Nephron progenitor cell (in vitro differentiated cells): ENCODE data around the gene ILDR2.
A peak's percentile ranks its signal among the peaks of the same experiment; 100 is the strongest.

ENCODE experiments used
- DNase-seq: peaks from one replicate; pipeline ENCODE4 v3.0.0; 2021
- H3K27ac Mint-ChIP-seq: 2 replicates; pipeline ENCODE4 v1.8.0; 2021; ENCODE audit warnings: mild to moderate bottlenecking, moderate library complexity, mixed read lengths
- H3K27me3 Mint-ChIP-seq: 2 replicates; pipeline ENCODE4 v1.8.0; 2021; ENCODE audit warnings: mild to moderate bottlenecking, low read depth, mixed read lengths; ENCODE audit not compliant: poor library complexity
- H3K36me3 Mint-ChIP-seq: 2 replicates; pipeline ENCODE4 v1.8.0; 2021; ENCODE audit warnings: low read depth, mixed read lengths
- H3K4me1 Mint-ChIP-seq: 2 replicates; pipeline ENCODE4 v1.8.0; 2021; ENCODE audit warnings: mixed read lengths
- H3K4me3 Mint-ChIP-seq: 2 replicates; pipeline ENCODE4 v1.8.0; 2021; ENCODE audit warnings: mild to moderate bottlenecking, moderate library complexity, mixed read lengths
- H3K9me3 Mint-ChIP-seq: 2 replicates; pipeline ENCODE4 v1.8.0; 2021; ENCODE audit warnings: mild to moderate bottlenecking, moderate library complexity, mixed read lengths
- TF ChIP-seq, protein P1 (sequence below): fragments of 200-600 bp; sonication (generic); IDR thresholded peaks from 2 replicates; pipeline ENCODE4 v1.5.0; 2021; ENCODE audit warnings: antibody characterized with exemption

The ILDR2 gene

DNA sequence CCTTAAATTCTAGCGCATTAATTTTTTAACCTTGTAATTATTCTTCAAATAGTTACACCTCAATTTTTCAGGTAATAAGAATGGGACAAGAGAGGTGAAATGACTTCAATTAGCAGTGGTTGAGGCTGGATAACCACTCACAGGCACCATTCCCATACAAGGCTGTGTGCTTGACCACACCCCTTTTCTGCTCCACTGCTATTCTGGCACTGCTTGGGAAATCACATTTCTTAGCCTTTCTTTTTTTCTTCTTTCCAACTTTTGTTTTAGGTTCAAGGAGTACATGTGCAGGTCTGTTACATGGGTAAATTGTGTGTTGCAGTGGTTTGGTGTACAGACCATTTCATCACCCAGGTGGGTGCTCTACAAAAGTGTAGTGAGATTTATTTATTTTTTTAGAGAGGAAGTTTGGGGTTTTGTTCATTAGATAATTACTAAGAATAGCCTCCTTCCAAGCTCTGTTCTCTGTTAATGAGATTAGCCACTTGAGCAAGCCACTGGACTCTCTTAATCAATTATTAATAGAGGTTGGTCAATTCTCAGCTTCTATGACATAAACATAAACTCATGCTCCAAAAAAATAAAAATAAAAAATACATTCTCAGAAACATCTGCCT is 14.4 kb downstream of the ILDR2 start:
- Mint-ChIP-seq H3K27ac (no peak overlapping the region), H3K27me3 (peaks cover 5% of the 10 kb centered on the region), H3K4me3 (no peak overlapping the region), H3K36me3 (no peaks in the 10 kb centered on the region), H3K9me3 (no peaks in the 10 kb centered on the region), H3K4me1 (peaks cover 18% of the 10 kb centered on the region)
- TF ChIP-seq, protein P1, sequence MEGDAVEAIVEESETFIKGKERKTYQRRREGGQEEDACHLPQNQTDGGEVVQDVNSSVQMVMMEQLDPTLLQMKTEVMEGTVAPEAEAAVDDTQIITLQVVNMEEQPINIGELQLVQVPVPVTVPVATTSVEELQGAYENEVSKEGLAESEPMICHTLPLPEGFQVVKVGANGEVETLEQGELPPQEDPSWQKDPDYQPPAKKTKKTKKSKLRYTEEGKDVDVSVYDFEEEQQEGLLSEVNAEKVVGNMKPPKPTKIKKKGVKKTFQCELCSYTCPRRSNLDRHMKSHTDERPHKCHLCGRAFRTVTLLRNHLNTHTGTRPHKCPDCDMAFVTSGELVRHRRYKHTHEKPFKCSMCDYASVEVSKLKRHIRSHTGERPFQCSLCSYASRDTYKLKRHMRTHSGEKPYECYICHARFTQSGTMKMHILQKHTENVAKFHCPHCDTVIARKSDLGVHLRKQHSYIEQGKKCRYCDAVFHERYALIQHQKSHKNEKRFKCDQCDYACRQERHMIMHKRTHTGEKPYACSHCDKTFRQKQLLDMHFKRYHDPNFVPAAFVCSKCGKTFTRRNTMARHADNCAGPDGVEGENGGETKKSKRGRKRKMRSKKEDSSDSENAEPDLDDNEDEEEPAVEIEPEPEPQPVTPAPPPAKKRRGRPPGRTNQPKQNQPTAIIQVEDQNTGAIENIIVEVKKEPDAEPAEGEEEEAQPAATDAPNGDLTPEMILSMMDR, result no peak
- no peak for DNase-seq

DNA sequence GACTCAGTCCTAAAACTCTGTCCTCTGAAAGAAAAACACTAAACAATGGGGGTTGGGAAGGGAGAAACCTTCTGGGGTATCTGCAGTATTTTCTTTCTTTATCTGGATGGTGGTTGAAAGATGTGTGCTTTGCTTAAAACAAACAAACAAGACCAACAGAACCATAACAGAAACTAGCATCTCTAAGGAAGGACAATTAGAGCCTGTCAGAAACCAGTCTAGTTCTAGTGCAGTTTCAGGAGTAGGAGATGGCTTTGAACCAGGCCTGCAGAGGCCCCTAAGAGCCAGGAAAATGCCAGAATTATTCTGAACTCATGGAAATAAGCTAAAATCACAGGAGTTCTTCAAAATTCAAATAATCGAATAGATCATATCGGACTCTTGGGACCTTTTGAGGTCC is 18.5 kb downstream of the ILDR2 start:
- no peaks in the 10 kb centered on the region for H3K9me3 Mint-ChIP-seq
- no peak overlapping the region for H3K4me3 Mint-ChIP-seq
- H3K27me3 Mint-ChIP-seq, result no peaks in the 10 kb centered on the region
- TF ChIP-seq, protein P1, result no peak
- no peak overlapping the region for H3K27ac Mint-ChIP-seq
- H3K36me3 Mint-ChIP-seq, result no peaks in the 10 kb centered on the region
- H3K4me1 Mint-ChIP-seq, result peaks cover 41% of the 10 kb centered on the region
- no peak for DNase-seq

DNA sequence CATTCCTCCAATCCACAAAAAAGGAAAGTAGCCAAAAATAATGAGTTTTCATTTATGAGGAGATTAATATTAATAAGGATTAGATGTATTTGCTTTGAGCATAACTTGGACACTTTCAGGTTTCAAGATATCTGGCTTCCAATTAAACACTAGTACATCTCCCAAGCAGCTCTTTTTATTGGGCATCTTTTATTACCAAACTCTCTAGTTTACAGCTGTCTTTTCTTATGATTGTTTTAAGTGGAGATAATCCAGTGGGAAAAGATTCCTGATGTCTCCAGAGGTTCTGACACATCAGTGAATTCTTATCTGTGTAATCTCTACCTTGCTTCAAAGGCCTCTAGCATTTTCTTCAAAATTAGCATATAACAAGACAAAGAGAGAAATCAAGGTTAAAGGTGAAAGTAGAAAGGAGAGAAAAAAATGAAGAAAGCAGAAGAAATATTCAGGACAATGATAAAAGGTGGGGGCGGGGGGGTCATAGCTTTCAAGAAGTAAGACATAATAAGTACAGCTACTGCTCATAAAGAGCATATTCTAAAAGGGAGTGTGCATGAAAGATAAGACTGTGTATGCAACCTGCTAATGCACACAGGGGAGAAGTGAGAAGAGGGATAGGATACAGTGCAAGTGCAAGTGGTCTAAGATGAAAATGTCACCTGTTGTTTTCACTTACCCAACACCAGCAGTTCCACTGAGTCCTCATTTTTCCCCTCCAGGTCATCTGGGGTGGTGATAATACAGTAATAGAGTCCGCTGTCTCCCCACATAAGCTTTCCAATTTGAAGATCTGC is 19.1 kb downstream of the ILDR2 start:
- Mint-ChIP-seq H3K4me3 (no peak overlapping the region), H3K36me3 (no peaks in the 10 kb centered on the region), H3K27me3 (peaks cover under 1% of the 10 kb centered on the region), H3K27ac (no peak overlapping the region), H3K9me3 (no peaks in the 10 kb centered on the region), H3K4me1 (peaks cover 45% of the 10 kb centered on the region)
- DNase-seq, result no peak
- TF ChIP-seq, protein P1, result no peak

DNA sequence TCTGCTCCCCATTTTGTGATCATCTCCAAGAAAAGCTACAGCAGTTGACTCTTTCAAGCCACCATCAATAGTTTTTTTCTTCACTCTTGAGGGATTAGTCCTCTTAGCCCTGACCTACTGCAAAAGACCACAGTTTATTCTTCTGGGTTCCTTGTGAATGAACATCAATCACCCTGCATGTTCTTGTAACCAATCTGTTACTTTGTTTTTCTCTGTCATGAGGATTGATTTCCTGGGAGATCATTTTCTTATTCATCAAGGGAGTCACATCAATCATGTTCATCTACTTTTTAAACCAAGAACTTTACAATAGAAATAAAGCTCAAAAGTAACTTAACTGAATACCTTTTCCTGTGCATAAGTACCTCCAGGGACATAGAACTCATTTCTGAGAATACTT is 21.8 kb downstream of the ILDR2 start:
- H3K4me3 Mint-ChIP-seq, result no peak overlapping the region
- no peak for DNase-seq
- H3K36me3 Mint-ChIP-seq, result no peaks in the 10 kb centered on the region
- no peaks in the 10 kb centered on the region for H3K9me3 Mint-ChIP-seq
- peak overlapping the region; percentile 23 for H3K27ac Mint-ChIP-seq
- H3K4me1 Mint-ChIP-seq, result peaks cover 62% of the 10 kb centered on the region
- peaks cover 4% of the 10 kb centered on the region for H3K27me3 Mint-ChIP-seq
- TF ChIP-seq, protein P1, result no peak

DNA sequence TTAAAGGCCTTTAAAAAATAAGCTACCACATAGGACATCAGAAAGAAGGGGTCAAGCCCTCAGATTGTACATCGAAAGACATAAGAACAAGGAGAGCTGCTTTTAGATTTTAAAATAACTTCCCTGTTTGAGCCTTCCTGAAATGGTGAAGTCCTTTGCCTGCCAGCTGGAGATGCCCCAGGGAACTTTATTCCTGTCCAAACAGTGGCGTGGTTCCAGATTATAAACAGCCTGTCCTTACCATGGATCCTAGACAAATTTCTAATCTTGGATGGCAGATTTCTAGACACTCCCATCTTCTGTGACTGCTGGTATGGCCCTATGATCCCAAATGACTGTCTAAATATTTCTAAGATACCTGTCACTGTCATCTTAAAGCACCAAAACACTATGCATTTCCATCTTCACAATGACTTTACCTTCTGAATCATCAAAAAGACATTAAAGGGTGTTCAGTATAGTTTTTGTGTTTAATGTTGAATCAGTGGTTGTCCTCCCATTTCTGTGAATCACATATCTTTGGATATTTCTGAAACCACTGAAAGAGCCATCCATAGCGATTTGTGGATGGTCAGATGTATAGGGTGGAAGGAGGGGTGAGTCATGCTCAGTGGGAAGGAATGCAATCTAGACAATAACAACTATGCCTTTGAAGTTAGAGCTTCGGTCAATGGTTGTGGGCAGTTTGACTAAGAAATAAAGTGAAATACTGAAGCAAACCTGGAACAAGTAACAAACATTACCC is 23.2 kb downstream of the ILDR2 start:
- no peak overlapping the region for H3K4me3 Mint-ChIP-seq
- TF ChIP-seq, protein P1, result no peak
- H3K9me3 Mint-ChIP-seq, result no peaks in the 10 kb centered on the region
- peaks cover 73% of the 10 kb centered on the region for H3K4me1 Mint-ChIP-seq
- no peak for DNase-seq
- H3K27ac Mint-ChIP-seq, result no peak overlapping the region
- peaks cover 4% of the 10 kb centered on the region for H3K27me3 Mint-ChIP-seq
- no peaks in the 10 kb centered on the region for H3K36me3 Mint-ChIP-seq
